HG03571 (cell line): ENCODE measurements around the gene C9orf78.
"Not testable (repeated sequence)": the region's sequence is repeated elsewhere in the genome, so short reads cannot be mapped to it uniquely, and the experiment has no call there.

Experiments
- ATAC-seq: cut with Tn5 transposase; IDR thresholded peaks from one replicate; pipeline ENCODE4 v1.9.1; 2021; ENCODE audit not compliant: unreplicated experiment

Gene C9orf78

DNA sequence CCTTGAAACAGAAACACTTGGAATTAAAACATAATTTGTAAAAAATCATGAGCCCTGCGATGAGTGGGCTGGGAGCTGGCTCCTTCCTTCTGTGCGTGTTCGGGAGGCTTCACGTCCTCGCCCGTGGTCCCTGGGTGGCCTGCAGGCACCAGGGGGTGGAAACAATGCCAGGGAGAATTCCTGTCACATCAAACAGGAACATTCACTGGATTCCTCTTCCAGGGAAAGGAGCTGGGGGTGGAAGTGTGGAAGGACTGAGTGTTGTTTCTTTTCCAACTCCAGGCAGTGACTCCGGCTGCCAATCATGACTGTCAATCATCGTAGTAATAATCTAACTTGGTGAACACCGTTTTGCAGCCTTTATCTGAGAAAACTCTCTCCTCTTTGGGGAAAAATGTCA is 21.4 kb downstream of the C9orf78 start:
- ATAC-seq: no peak

DNA sequence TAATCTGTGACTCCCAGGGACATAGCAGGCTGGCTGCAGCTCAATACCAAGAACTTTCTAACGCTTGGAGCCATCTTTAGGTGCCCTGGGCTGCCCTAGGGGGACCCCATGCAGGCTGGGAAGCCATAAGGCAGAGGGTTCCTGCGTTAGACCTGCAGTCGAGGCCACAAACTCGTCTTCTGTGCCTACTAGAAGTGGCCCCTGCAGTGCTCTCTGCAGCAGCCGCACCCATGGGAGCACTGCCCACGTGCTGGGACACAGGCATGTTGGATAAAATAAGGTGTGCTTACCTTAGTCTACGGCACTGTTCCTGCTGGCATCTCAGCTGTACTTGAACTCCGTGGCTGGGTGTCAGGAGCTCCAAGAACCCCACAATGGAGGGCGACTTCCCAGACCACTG is 22.7 kb downstream of the C9orf78 start:
- ATAC-seq: no peak

DNA sequence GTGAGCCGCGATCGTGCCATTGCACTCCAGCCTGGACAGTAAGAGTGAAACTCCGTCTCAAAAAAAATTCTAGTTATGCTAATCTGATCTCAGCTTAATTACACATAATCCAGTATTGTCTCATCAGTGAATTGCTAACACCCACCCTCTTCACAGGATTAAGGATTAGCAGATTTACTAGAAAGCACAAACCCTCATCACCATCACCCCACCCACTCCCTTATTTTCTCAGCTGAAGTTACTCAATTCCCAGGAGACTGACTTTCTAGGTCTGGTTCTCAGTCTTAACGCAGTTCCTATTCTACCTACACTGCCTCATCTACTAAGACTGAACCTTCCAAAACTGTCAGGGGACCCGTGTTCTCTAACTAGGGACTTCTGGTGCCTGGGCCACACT is 23.1 kb downstream of the C9orf78 start:
- ATAC-seq: no peak

DNA sequence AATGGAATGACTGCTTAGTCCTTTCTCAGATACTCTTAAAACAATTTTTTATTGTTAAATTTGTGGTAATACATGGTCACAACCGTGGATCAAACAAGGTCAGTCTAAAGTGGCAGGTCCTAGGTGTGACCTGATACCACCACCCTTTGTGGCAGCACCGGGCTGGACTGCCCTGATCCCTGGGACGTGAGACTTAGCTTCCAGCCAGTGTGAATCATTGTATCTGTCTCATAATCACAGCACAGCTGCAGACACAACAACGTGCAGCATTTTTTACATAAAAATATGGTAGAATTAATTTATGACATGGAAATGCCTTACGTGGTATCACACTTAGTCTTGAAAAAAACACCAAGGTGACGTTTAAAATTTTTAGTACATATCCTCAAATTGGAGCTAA is 24.3 kb downstream of the C9orf78 start:
- ATAC-seq: no peak

DNA sequence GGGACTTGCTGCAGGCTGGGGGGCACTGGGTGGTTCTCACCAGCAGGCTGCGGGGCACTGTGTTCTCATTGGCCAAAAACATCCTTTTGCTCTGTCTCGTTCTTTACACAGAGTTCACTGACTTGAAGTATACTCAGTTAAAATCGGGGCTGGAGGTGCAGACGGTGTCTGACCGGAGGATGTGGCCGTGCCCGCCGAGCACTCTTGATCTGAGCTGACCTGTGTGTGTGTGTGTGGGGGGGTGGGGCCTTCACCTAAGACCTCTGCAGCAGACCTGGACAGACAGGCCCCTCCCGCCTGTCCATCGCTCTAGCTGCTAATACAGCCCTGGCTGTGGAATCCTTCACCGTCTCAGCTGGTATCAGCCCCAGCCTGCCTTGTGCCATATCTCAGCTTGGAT is 25.0 kb downstream of the C9orf78 start:
- ATAC-seq: no peak

DNA sequence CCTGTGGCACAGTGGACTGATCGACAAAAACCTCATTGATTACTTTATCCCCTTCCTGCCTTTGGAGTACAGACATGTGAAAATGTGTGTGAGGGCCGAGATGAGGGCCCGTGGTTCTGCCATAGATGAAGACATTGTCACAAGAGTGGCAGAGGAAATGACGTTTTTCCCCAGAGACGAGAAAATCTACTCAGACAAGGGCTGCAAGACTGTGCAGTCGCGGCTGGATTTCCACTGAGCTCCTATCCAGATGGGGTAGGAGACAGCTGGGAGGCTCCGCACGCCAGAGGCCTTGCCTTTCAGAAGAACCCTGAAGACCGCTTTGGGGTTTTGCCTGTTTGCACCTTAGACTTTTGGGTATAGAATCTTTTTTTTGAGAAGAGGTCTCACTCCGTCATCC is 25.7 kb downstream of the C9orf78 start:
- no peak for ATAC-seq

DNA sequence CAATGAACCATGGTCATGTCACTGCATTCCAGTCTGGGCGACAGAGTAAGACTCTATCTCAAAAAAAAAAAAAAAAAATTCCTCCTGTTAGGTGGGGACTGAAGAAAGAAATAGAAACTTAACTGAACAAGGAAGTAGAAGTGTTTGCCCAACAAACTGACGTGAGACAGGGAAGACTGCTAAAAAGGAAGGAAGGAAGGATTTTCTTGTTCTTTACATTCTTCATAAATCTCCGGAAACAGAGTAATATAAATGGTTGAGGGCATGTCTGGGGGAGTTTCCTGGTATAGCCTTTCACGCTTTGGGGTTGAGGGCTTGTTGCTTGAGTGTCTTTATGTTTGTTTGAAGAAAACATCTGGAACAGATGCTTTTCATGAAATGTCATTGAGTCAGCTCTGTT is 29.0 kb downstream of the C9orf78 start:
- ATAC-seq: no peak

DNA sequence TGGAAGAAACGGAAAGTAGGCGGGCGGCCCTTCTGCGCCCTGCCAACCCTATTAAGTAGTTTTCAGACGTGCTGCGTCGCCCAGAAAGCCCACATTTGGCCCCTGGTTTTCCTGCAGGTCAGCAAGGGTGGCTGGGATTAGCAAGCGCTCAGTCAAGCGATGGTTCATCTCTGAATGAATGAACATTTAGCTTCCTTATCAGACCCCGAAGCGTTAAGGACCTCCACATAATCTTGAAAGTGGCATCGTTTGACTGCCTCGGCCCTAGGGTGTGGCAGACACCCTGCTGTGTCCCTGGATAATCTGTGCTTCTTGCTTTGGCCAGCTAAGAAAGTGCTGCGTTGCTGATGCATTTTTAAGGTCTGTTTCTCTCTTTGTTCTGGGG is 31.4 kb downstream of the C9orf78 start:
- peak; percentile 7 for ATAC-seq

DNA sequence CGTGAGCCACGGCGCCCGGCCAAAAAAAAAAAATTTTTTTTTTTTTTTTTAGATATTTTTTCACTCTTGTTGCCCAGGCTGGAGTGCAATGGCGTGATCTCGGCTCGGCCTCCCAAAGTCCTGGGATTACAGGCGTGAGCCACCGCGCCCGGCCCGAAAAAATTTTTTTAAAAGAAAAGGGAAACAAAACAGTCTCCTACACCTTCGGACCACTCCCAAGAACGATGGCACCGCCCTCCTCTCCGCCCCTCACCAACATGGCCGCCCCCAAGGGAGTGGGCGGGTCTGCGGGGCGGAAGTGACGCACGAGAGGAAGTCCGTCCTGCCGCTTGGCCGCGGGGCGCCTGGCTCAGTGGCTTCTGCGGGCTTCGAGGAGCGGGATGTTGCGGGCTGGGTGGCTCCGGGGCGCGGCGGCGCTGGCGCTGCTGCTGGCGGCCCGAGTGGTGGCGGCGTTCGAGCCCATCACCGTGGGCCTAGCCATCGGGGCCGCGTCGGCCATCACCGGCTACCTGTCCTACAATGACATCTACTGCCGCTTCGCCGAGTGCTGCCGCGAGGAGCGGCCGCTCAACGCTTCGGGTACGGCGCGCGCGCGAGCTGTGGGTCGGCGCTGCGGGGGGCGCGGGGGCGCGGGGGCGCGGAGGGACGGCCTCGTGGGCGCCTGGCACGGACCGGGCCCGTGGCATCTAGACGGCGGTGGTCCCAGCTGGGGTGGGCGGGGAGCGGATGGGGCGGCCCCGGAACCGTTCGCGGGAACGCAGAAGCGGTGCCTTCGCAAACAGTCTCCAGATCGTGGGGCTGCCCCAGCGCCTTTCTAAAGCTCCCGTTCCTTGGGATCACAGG is 32.0 kb downstream of the C9orf78 start, which contains the start of gene TOR1B:
Gene TOR1B (plus strand): TSS at position 352 of the 843 bp plus-strand sequence. CDS start 29 bp downstream, at position 381.
- peak; percentile 85 for ATAC-seq

DNA sequence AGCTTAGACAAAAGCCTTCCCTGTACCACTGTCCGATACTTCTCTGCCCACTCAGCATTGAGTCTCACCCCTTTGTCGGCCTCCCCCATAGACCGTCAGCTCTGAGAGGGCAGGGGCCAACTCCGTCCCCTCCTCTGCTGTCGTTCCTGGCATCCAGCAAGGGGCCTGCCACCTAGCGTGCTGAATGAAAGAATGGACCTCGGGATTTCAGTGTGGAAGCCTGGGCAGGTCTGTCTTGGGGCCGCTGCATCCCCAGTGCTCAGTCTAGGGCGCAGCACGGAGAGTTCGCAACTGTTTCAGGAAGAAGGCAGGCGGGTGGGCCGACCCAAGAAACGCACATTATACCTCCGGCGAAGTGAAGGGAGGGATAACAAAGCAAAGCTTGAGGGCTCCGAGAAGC is 33.6 kb downstream of the C9orf78 start:
- ATAC-seq: no peak

DNA sequence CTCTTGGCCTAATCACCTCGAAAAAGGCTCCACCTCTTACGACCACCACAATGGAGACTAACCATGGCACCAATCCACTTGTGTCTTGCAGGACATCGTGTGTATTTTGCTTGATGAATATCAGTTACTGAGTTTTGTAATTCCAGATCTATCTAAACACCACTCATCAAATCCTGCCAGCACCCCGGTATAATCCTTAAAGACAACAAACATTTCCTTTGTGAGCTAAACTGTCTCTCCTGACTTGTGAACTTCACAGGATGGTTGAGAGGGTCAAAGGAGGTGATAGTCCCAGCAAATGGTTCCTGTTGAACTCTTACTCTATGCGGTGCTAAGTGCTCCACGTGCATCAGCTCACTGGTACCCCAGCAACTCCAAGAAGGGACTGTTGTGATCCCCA is 36.1 kb downstream of the C9orf78 start:
- no peak for ATAC-seq

DNA sequence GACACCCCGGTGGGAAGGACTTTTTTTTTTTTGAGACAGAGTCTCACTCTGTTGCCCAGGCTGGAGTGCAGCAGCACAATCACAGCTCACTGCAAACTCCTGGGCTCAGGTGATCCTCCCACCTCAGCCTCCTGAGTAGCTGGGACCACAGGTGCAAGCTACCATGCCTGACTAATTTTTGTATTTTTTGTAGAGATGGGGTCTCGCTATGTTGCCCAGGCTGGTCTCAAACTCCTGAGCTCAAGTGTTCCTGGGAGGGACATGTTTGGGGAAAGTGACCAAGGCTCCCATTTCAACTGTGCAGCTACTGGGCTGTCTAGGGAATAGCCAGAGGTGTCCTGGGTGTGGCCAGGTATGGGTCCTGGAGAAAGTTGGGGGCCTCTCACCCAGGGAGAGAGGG is 39.0 kb downstream of the C9orf78 start:
- not testable (repeated sequence) for ATAC-seq

DNA sequence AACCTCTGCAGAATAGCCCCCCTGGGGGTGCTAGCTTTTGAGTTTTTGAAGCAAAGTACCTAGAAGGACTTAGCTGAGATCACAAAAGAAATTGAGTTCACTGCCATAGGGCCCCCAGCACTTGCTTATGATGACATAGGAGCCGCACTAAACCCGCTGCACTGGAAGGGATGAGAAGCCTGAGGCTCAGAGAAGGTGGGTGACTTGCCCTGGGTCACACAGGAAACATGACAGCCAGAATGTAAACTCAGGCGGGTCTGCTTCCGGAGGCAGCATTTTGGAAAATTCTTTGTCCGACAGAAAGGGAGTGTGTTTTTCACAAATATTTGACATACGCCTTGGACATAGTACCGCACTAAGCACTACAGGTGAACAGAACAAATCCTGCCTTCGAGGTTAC is 40.5 kb downstream of the C9orf78 start:
- ATAC-seq: no peak

DNA sequence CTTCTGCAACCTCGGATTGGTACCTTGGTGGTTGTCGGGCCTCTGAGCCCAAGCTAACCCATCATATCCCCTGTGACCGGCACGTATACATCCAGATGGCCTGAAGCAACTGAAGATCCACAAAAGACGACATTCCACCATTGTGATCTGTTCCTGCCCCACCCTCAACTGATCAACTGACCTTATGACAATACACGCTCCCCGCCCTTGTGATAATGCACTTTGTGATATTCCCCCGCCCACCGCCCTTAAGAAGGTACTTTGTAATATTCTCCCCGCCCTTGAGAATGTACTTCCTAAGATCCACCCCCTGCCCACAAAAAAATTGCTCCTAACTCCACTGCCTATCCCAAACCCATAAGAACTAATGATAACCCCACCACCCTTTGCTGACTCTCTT is 48.6 kb downstream of the C9orf78 start:
- no peak for ATAC-seq

DNA sequence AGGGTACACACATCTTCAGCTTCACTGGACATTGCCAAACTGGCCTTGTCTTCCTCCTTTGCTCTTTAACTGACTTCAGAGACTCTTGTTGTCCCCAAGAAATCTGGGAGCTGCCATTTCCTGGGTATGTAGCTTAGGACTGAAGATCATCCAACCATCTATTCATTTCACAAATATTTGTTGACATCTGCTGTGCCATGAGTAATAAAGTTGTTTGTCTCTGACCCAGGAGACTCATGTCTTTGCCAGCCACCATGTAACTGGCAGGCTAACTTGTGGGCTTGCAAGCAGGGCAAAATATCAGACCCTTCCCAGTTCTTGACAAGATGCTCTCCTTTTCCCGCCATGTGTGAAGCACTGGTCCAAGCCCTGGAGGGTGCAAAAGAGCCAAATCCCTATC is 49.2 kb downstream of the C9orf78 start:
- no peak for ATAC-seq

DNA sequence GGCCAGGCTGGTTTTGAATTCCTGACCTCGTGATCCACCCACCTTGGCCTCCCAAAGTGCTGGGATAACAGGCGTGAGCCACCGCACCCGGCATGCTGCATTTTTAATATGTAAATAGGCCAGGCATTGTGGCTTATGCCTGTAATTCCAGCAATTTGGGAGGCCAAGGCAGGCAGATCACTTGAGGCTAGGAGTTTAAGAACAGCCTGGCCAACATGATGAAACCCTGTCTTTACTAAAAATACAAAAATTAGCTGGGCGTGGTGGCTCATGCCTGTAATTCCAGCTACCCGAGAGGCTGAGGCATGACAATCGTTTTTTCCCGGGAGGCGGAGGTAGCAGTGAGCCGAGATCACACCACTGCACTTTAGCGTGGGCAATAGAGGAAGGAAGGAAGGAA is 50.1 kb downstream of the C9orf78 start:
- not testable (repeated sequence) for ATAC-seq

DNA sequence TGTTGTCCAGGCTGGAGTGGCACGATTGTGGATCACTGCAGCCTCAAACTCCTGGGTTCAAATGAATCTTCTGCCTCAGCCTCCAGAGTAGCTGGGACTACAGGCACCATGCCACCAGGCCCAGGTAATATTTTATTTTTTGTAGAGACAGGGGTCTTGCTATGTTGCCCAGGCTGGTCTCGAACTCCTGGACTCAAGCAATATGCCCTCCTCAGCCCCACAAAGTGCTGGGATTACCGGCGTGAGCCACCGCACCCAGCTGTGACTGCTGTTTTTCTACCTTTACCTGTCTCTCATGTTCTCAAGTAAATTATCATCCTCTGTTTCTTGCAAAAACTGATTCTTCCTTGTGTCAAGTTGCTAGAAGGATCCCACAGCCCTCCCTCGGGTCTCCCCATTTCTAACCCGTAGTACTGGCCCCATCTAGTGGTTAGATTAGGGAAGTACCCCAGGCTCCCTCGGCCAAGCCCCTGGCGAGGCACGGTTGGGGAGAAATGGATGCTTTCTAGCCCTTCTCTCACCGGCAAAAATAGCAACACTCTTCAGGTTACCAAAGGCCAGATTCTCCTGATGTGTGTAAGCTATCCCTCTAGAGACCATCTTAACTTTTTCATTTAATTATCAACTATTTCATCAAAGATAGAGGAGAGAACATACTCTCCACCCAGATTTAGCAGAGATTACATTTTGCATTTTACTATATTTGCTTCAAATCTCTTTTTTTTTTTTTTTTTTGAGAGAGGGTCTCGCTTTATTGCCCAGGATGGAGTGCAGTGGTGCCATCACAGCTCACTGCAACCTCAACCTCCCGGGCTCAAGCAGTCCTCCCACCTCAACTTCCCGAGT is 51.3 kb downstream of the C9orf78 start:
- no peak for ATAC-seq

DNA sequence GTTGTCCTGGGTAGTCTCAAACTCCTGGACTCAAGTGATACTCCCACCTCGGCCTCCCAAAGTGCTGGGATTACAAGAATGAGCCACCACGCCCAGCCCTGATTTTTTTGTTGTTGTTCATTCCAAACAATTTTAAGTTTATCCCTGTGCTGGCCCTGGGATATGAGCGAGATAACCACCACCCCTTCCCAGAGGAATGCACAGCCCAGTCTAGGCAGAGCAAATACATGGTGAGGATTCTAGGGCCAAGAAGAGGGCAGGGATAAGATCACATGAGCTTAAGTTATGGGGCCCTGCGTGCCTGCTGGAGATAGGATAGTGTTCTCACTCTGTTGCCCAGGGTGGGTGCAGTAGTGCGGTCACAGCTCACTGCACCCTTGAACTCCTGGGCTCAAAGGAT is 53.1 kb downstream of the C9orf78 start:
- ATAC-seq: no peak

DNA sequence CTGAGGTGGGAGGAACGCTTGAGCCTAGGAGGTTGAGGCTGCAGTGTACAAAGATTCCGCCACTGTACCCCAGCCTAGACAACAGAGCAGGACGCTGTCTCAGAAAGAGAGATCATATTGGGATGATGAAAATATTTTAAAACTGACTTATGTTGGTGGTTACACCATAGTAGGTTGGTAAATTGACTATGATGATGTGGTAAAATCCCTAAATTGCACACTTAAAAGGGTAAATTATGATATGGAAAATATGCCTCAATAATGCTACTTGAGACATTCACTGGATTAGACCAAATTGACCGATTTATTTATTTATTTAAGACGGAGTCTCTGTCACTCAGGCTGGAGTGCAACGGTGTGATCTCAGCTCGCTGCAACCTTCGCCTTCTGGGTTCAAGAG is 53.9 kb downstream of the C9orf78 start:
- no peak for ATAC-seq

DNA sequence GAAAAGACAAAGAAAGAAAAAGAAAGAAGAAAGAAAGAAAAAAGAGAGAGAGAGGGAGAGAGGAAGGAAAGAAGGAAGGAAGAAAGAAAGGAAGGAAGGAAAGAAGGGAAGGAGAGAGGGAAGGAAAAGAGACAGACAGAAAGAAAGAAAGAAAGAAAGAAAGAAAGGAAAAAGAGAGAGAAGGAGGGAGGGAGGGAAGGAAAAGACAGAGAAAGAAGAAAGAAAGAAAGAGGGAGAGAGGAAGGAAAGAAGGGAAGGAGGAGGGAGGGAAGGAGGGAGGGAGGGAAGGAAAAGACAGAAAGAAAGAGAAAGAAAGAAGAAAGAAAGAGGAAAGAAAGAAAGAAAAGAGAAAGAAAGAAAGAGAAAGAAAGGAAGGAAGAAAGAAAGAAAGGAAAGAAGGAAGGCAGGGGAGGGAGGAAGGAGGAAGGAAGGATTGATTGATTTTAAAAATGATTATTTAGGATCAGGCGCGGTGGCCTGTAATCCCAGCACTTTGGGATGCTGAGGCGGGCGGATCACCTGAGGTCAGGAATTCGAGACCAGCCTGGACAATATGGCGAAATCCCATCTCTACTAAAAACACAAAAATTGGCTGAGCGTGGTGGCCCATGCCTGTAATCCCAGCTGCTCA is 55.4 kb downstream of the C9orf78 start:
- no peak for ATAC-seq

DNA sequence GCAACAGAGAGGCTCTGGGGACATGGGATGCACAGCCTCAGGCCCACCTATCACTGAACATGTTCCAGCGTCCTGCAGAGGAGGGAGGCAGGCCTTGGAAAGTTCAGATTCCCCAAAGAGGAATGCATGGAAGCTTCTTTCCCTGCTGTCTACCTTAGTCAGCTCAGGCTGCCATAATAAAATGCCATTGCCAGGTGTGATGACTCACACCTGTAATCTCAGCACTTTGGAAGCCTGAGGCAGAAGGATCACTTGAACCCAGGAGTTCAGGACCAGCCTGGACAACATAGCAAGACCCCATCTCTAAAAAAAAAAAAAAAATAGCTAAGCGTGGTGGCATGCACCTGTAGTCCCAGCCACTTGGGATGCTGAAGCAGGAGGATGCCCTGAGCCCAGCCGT is 56.6 kb downstream of the C9orf78 start:
- ATAC-seq: no peak

DNA sequence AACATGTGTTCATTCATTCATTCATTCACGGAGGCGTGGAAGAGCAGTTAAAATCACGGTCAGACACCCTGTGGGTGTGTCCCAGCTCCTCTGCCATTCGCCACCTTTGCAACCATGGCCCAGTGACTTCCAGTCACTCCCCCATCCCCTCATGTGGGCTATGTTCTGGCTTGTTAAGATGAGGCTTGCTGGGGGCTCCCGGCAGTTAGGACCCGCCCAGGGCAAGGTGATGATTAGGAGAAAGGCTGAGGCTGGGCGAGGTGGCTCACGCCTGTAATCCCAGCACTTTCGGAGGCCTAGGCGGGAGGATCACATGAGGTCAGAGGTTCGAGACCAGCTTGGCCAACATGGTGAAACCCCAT is 57.3 kb downstream of the C9orf78 start:
- ATAC-seq: no peak
